Endodermal cell (in vitro differentiated cells): Measurements from ENCODE around the gene RASSF8. TPM values are rescaled to one million over a fixed set of nuclear protein-coding genes. Genes with fewer than 3 reads are reported as not detected.
A peak's percentile ranks its signal among the peaks of the same experiment; 100 is the strongest.

Experiments
- DNase-seq: peaks from one replicate; pipeline ENCODE4 v3.0.0-alpha.2; 2017
- H3K27ac ChIP-seq: 2 replicates; pipeline ENCODE4 v1.5.1; 2013; ENCODE audit warnings: mild to moderate bottlenecking, low read depth, low read length, moderate library complexity
- H3K27me3 ChIP-seq: 2 replicates; pipeline ENCODE4 v1.6.1; 2013; ENCODE audit warnings: mild to moderate bottlenecking, low read length, moderate library complexity; ENCODE audit not compliant: insufficient read depth, control insufficient read depth, poor library complexity, severe bottlenecking
- H3K36me3 ChIP-seq: 2 replicates; pipeline ENCODE4 v1.7.0; 2013; ENCODE audit warnings: mild to moderate bottlenecking, low read length, moderate library complexity; ENCODE audit not compliant: control insufficient read depth, insufficient read depth
- H3K4me1 ChIP-seq: one replicate; pipeline ENCODE4 v1.7.0; 2013; ENCODE audit warnings: low read length; ENCODE audit not compliant: control insufficient read depth, insufficient read depth
- H3K4me3 ChIP-seq: 2 replicates; pipeline ENCODE4 v1.5.1; 2013; ENCODE audit warnings: mild to moderate bottlenecking, low read length, moderate library complexity
- H3K9ac ChIP-seq: 2 replicates; pipeline ENCODE4 v1.6.1; 2013; ENCODE audit warnings: mild to moderate bottlenecking, low read length, moderate library complexity; ENCODE audit not compliant: poor library complexity, severe bottlenecking; ENCODE audit errors: extremely low read depth
- H3K9me3 ChIP-seq: 2 replicates; pipeline ENCODE4 v1.6.1; 2013; ENCODE audit warnings: mild to moderate bottlenecking, low read length, moderate library complexity; ENCODE audit not compliant: control insufficient read depth
- H3K27ac Mint-ChIP-seq: 2 replicates; pipeline ENCODE4 v1.8.0; 2020; ENCODE audit warnings: mixed read lengths
- H3K27me3 Mint-ChIP-seq: 2 replicates; pipeline ENCODE4 v1.8.0; 2021; ENCODE audit warnings: mild to moderate bottlenecking, mixed read lengths; ENCODE audit not compliant: insufficient read depth
- H3K36me3 Mint-ChIP-seq: 2 replicates; pipeline ENCODE4 v1.8.0; 2020; ENCODE audit warnings: low read depth, mixed read lengths
- H3K4me1 Mint-ChIP-seq: 2 replicates; pipeline ENCODE4 v1.8.0; 2020; ENCODE audit warnings: mixed read lengths
- H3K4me3 Mint-ChIP-seq: 2 replicates; pipeline ENCODE4 v1.8.0; 2020; ENCODE audit warnings: mild to moderate bottlenecking, moderate library complexity, mixed read lengths
- H3K9me3 Mint-ChIP-seq: 2 replicates; pipeline ENCODE4 v1.8.0; 2020; ENCODE audit warnings: mild to moderate bottlenecking, mixed read lengths
- CTCF ChIP-seq: fragments of 200-600 bp; sonication (generic); conservative IDR thresholded peaks from 2 replicates; pipeline ENCODE4 v1.5.0; 2021; ENCODE audit warnings: antibody characterized with exemption, mild to moderate bottlenecking
- WGBS, 2 experiments: methylation state at CpG; one replicate each; pipeline versions ENCODE4 v1.1.5 to v1.1.7; 2013; ENCODE audit warnings: missing lambda C conversion rate in 2 of 2, mixed read lengths in 1 of 2; ENCODE audit not compliant: insufficient coverage in 1 of 2, insufficient read length in 1 of 2; 5-methylcytosine and 5-hydroxymethylcytosine counted together
- total RNA-seq, 2 donors: library from RNA; stranded (reverse); fragmentation: NEBNext Ultra II Directional in 1 of 2; extraction: Animal tissue kit (Norgen Biotek cat#: 25700) in 1 of 2; gene quantifications; 2 replicates in 1 of 2; 3 replicates in 1 of 2; pipeline ENCODE4 v1.2.1, GENCODE V29; 2021

The RASSF8 gene
- total RNA-seq, 2 donors from 2014 or later: 87.0 to 183 TPM

- Histone ChIP-seq H3K9ac (no peak overlapping the region), H3K27me3 (no peaks in the 10 kb centered on the region), H3K9me3 (peaks cover 12% of the 10 kb centered on the region), H3K4me3 (no peak overlapping the region), H3K27ac (no peak overlapping the region), H3K36me3 (peaks cover 62% of the 10 kb centered on the region), H3K4me1 (peaks cover 6% of the 10 kb centered on the region)
- Mint-ChIP-seq H3K4me3 (no peak overlapping the region), H3K9me3 (peaks cover 3% of the 10 kb centered on the region), H3K36me3 (peaks cover 45% of the 10 kb centered on the region), H3K27ac (no peak overlapping the region), H3K27me3 (no peaks in the 10 kb centered on the region), H3K4me1 (peaks cover 14% of the 10 kb centered on the region)
- no CpG with 5 or more reads among the region's 8 CpGs for WGBS, 2 experiments
- DNase-seq: no peak
- peak; percentile 61 for TF ChIP-seq CTCF
Observed at GRCh38 chr12:26058308-26058707, 99.8 kb downstream of the RASSF8 start.

GRCh38 chr12:26058818-26059217 lies 100.3 kb downstream of the RASSF8 start:
- peaks cover 12% of the 10 kb centered on the region for H3K9me3 ChIP-seq
- H3K4me1 Mint-ChIP-seq: peaks cover 11% of the 10 kb centered on the region
- H3K9ac ChIP-seq: no peak overlapping the region
- H3K27ac Mint-ChIP-seq: no peak overlapping the region
- no peaks in the 10 kb centered on the region for H3K27me3 Mint-ChIP-seq
- no peak for TF ChIP-seq CTCF
- no peak overlapping the region for H3K27ac ChIP-seq
- no peaks in the 10 kb centered on the region for H3K27me3 ChIP-seq
- H3K36me3 Mint-ChIP-seq: peaks cover 48% of the 10 kb centered on the region
- peaks cover under 1% of the 10 kb centered on the region for H3K4me1 ChIP-seq
- no peak for DNase-seq
- H3K9me3 Mint-ChIP-seq: peaks cover 3% of the 10 kb centered on the region
- H3K4me3 ChIP-seq: no peak overlapping the region
- peaks cover 64% of the 10 kb centered on the region for H3K36me3 ChIP-seq
- 93 to 100% methylated on average over 1 of the region's 1 CpG for WGBS, 2 experiments
- no peak overlapping the region for H3K4me3 Mint-ChIP-seq

GRCh38 chr12:26062006-26062405 lies 103.5 kb downstream of the RASSF8 start:
- Histone ChIP-seq H3K4me3 (no peak overlapping the region), H3K9me3 (peaks cover 12% of the 10 kb centered on the region), H3K27ac (no peak overlapping the region), H3K4me1 (peaks cover 10% of the 10 kb centered on the region), H3K36me3 (peaks cover 62% of the 10 kb centered on the region), H3K9ac (no peak overlapping the region), H3K27me3 (no peaks in the 10 kb centered on the region)
- peaks cover 28% of the 10 kb centered on the region for H3K4me1 Mint-ChIP-seq
- no peak for DNase-seq
- H3K36me3 Mint-ChIP-seq: peaks cover 49% of the 10 kb centered on the region
- peaks cover 3% of the 10 kb centered on the region for H3K9me3 Mint-ChIP-seq
- H3K27ac Mint-ChIP-seq: no peak overlapping the region
- H3K27me3 Mint-ChIP-seq: no peaks in the 10 kb centered on the region
- TF ChIP-seq CTCF: no peak
- H3K4me3 Mint-ChIP-seq: no peak overlapping the region
- WGBS, 2 experiments: 97 to 98% methylated on average over 3 of the region's 3 CpGs
